GM18951 (cell line): Measurements from ENCODE around the gene CCDC124.

Experiments used
- POLR2A ChIP-seq: IDR thresholded peaks from 4 replicates; pipeline ENCODE4 v1.6.1; 2011; ENCODE audit warnings: mild to moderate bottlenecking; ENCODE audit not compliant: insufficient read length, insufficient read depth; ENCODE audit errors: extremely low read depth
- in situ Hi-C: fragments of 300-500 bp; cut with MboI; formaldehyde crosslinking; loops from one replicate; pipeline ENCODE4 v1.12.0; 2022; ENCODE audit warnings: low sequenced_read_pairs, mixed read lengths, inconsistent platforms; ENCODE audit not compliant: unreplicated experiment

The CCDC124 gene

DNA sequence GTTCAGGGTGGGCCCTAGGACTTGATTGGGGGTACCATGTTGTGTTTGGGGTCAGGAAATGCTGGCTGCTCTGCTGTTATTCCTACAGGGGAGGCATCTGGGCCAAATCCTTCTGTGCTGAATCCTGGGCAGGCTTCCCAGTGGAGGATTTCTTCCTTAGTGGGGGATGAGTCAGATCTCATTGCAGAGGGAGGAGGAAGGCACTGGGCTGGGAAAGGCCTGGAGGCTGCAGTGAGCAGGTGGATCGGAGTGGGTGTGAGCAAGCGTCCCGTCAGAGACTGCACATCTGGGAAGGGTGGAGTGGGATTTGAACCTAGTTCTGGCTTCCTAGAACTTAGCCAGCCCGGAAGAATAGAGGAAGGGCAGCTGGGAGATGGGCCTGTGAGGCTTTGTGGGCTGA, 11.5 kb downstream of the CCDC124 start:
- in situ Hi-C loops, result loop anchor here (25.0 kb wide), 1 partner anchor 118 kb away; no protein-coding TSS in a partner anchor
- no peak for TF ChIP-seq POLR2A

DNA sequence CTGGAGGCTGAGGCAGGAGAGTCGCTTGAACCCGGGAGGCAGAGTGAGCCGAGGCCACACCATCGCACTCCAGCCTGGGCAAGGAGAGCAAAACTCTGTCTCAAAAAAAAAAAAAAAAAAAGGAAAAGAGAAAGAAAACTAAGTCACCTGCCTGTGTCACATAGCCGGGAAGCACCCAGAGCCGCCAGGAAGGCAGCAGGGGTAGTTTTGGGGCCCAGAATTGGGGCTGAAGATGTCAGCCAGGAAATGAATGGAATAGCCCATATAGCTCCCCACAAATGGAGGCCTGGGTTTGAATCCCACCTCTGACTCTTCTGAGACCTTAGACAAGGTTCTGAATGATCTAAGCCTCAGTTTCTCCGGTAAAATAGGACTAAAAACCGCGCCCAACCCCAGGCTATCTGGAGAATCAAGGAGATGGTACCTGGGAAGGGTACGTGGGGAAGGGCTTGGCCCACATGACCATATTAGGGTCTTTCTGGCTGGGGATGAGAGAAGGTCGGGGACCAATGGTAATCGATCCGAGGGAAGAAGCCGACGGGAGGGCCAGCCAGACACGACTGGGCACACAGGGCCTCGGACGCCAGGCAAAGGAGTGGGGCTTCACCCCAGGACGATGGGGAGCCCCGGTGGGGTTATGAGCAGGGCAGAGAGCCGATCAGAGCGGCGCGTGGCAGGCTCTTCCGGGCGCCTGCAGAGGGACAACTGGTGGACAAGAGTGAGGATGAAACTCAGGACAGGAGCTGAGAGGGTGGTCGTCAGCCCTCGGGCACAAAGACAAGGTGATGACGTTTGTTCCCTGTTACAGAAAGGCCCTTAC, 14.4 kb downstream of the CCDC124 start:
- TF ChIP-seq POLR2A, result peak; percentile 14
- in situ Hi-C loops, result loop anchor here (25.0 kb wide), 1 partner anchor 115 kb away; no protein-coding TSS in a partner anchor

DNA sequence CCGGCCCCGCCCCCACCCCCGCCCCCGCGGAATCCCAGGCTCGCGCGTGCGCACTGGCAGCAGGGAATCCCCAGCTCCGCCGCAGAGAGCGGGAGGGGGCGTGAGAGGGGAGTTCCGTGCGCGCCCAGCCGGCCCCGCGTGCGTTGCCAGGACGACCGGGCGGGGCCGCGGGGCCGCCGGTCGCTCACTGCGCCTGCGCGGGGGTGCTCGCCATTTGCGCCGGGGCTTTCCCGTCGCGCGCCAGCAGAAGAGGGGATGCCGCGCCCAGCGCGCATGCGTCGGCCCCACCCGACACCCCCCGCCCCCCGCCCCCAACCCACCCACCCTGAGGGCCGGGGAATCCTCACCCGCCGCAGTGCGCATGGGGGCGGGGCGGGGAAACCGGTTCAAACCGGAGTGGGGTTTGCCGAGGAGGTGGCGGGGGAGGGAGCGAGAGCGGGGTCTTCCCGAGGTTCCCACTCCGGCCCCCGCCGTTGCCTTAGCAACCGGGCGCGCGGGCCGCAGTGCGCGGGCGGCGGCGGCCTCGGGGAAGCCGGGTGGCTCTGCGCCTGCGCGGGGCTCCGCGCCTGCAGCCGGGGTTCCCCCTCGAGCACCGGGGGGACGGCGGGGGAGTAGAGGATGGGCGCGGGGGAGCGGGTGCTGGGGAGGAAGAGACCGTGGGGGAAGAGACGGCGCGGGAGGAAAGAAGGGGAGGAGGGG, 15.1 kb downstream of the CCDC124 start:
- TF ChIP-seq POLR2A, result peak; percentile 12
- in situ Hi-C loops, result loop anchor here (25.0 kb wide), 1 partner anchor 114 kb away; no protein-coding TSS in a partner anchor

- in situ Hi-C loops, result loop anchor here (25.0 kb wide), 1 partner anchor 114 kb away; no protein-coding TSS in a partner anchor
- TF ChIP-seq POLR2A, result no peak
Measured at GRCh38 chr19:17948514-17948900, 15.7 kb downstream of the CCDC124 start.

- in situ Hi-C loops, result loop anchor here (25.0 kb wide), 1 partner anchor 113 kb away; no protein-coding TSS in a partner anchor
- no peak for TF ChIP-seq POLR2A
Measured at GRCh38 chr19:17948931-17949930, 16.4 kb downstream of the CCDC124 start.

GRCh38 chr19:17949956-17950309, 17.1 kb downstream of the CCDC124 start:
- no peak for TF ChIP-seq POLR2A
- in situ Hi-C loops, result loop anchor here (25.0 kb wide), 1 partner anchor 112 kb away; no protein-coding TSS in a partner anchor

- in situ Hi-C loops, result no loop called here
- no peak for TF ChIP-seq POLR2A
Measured at GRCh38 chr19:17950310-17951156, 17.7 kb downstream of the CCDC124 start.

DNA sequence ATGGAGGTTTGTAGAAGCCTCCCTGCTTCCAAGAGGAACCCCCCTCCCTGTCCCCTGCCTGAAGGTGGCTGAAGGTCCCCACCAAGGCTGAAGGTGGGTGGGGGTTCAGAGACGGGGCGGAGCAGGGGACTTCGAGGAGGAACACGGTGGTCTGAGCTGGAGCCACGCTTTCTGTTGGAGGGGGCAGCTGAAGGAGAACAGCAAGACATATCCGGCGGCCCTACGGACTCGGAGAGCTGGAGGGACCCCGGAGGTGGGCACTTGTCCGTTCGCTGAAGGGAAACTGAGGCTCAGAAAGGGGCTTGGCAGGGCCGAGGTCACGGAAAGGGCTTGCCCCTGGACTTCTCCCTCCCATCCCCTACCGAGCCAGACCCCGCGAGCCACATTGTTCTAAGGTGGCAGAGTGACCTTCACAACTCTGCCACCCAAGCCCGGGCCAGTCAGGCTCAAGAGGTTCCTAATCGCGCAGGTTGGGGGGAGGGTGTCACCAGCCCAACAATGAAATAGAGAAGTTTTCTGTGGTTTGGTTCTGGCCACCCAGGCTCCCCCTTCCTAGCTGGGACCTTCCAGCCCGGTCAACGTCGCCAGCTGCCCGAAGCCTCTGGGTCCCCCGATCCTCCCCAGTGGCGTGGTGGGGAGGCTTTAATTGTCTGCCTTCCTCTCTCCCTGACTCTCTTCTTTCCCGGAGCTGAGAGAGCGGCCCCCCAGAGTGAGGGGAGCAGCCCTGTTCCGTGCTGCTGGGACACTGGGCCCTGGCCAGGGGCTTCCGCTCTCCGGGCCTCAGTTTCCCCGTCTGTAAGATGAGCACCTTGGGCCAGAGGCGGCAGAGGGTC, 18.6 kb downstream of the CCDC124 start:
- no peak for TF ChIP-seq POLR2A
- in situ Hi-C loops, result no loop called here

DNA sequence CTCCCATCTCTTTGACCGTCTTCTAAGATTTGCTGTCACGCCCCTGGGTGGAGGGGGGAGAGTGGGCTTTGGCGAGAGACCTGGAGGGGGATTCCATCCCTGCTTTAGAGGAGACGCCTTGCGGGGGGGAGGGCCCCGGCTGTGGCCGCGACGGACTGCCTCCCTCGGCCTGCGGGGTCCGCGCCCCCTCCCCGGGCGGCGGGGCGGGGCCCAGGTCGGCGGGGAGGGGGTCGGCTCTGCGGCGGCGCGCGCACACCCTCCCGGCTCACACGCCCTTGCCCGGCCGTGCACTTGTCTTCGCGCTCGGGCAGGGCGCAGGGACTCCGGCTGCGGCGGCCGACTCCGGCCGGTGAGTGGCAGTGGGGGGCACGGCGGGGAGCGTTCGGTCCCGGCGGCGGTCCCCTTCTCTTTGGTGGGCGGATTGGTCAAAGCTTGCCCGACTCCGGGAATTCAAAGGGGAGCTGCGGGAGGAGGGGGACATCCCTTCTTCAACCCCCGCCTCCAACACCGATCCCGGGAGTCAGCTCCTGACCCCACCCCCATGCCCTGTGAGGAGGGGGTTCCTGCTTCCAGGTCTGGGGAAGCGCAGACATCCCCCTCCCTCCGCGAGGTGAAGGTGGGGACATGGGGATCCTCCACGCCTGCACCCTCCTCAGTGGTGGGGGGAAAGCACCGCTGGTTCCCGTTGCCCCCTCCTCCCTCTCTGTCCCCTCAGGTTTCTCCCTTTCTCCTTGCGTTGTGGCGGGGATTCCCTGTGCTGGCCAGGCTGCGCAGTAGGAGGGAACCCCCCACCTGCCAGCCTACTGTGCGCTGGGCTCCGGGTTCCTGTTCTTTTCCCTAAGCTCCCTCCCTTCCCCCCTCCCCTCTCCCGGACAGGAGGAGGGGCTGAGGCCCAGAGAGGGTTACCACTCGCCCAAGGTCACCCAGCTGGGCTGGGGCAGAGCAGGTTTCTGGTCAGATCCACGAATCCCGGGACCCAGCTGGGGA, 19.5 kb downstream of the CCDC124 start:
- in situ Hi-C loops, result no loop called here
- no peak for TF ChIP-seq POLR2A

GRCh38 chr19:17953316-17953801, 20.5 kb downstream of the CCDC124 start:
- no peak for TF ChIP-seq POLR2A
- in situ Hi-C loops, result no loop called here
